Esophagus squamous epithelium (tissue), 4 donors: ENCODE measurements around the gene SGTB. TPM values are rescaled to one million over a fixed set of nuclear protein-coding genes. Genes with fewer than 3 reads are reported as not detected.

Source experiments
- total RNA-seq, 4 donors: library from RNA; depleted of rRNA; stranded (reverse); fragments of >200 nt; gene quantifications; one replicate each; pipeline ENCODE4 v1.1.0, GENCODE V29; 2016

SGTB gene
- total RNA-seq, 4 donors from 2014 or later, result 0.99 to 5.8 (median 3.7) TPM

Other genes with a start within 250 kb of the SGTB start
- gene ADAMTS6, start 240.2 kb downstream of the SGTB start, total RNA-seq, result 1 to 10 TPM in 2 of 4 donors, under 1 TPM in 2; 0.23 to 3.8 (median 1.0) TPM
- gene CENPK, start 158.9 kb downstream of the SGTB start, total RNA-seq, result 10 to 100 TPM in 1 of 4 donors, 1 to 10 TPM in 3; 4.0 to 17.3 (median 7.8) TPM
- 10 to 100 TPM; 10.1 to 45.4 (median 28.3) TPM for gene PPWD1, start 158.8 kb downstream of the SGTB start, total RNA-seq
- 10 to 100 TPM in 1 of 4 donors, 1 to 10 TPM in 3; 5.5 to 14.1 (median 7.4) TPM for gene TRIM23, start 97.8 kb downstream of the SGTB start, total RNA-seq
- 1 to 10 TPM in 3 of 4 donors, under 1 TPM in 1; 0.27 to 4.5 (median 3.1) TPM for gene SHLD3, start 97.1 kb downstream of the SGTB start, total RNA-seq
- gene TRAPPC13, start 97.1 kb downstream of the SGTB start, total RNA-seq, result 10 to 100 TPM; 10.1 to 19.5 (median 14.9) TPM
- gene NLN, start 96 bp upstream of the SGTB start, total RNA-seq, result 10 to 100 TPM in 3 of 4 donors, 1 to 10 TPM in 1; 4.9 to 22.1 (median 19.2) TPM
- 10 to 100 TPM; 27.4 to 62.6 (median 48.6) TPM for gene ERBIN, start 204.5 kb upstream of the SGTB start, total RNA-seq